ENCODE data around the gene NELFB.
A peak's percentile ranks its signal among the peaks of the same experiment; 100 is the strongest.
"Not testable (repeated sequence)": the region's sequence is repeated elsewhere in the genome, so short reads cannot be mapped to it uniquely, and the experiment has no call there.

NELFB gene

DNA sequence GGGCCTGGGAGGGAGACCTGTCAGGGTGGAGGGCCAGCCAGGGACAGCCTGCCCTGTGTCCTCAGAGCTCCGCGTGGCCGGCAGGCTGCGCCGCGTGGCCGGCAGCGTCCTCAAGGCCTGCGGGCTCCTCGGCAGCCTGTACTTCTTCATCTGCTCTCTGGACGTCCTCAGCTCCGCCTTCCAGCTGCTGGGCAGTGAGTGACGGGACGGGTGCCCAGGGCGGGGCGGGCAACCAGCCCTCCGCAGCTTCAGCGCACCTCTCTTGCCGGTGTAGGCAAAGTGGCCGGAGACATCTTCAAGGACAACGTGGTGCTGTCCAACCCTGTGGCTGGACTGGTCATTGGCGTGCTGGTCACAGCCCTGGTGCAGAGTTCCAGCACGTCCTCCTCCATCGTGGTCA lies 22.6 kb upstream of the NELFB start:
- intact Hi-C loops (cut with DNase I) = no loop called here

GRCh38 chr9:137233143-137233980 lies 21.8 kb upstream of the NELFB start:
- intact Hi-C loops (cut with DNase I) = no loop called here
- no peak for DNase-seq

More for the DNA sequence above, 22.6 kb upstream of the NELFB start:
- DNase-seq = no peak

DNA sequence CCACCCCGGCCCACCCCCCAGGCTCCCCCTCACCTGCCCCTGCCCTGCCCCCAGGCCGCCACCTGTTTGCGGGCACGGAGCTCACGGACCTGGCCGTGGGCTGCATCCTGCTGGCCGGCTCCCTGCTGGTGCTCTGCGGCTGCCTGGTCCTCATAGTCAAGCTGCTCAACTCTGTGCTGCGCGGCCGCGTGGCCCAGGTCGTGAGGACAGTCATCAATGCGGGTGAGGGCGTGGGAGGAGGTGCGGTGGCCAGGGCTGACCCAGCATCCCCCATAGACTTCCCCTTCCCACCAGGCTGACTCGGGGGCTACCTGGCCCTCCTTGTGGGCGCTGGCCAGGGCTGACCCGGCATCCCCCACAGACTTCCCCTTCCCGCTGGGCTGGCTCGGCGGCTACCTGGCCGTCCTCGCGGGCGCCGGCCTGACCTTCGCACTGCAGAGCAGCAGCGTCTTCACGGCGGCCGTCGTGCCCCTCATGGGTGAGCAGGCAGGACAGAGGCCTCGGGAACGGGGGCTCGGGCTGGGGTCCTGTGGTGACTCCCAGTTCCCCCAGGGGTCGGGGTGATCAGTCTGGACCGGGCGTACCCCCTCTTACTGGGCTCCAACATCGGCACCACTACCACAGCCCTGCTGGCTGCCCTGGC lies 21.0 kb upstream of the NELFB start:
- intact Hi-C loops (cut with DNase I) = no loop called here

GRCh38 chr9:137234758-137235423 lies 20.2 kb upstream of the NELFB start:
- no peak for DNase-seq
- intact Hi-C loops (cut with DNase I) = loop anchor here (5.0 kb wide), 1 partner anchor 48 kb away; the partner anchor contains the start of genes ANAPC2 and SSNA1

More for the DNA sequence above, 21.0 kb upstream of the NELFB start:
- no peak for DNase-seq

GRCh38 chr9:137235424-137236237 lies 19.5 kb upstream of the NELFB start:
- intact Hi-C loops (cut with DNase I) = loop anchor here (5.0 kb wide), 1 partner anchor 48 kb away; the partner anchor contains the start of genes ANAPC2 and SSNA1

GRCh38 chr9:137236238-137236935 lies 18.7 kb upstream of the NELFB start:
- peak; percentile 66 to 97 (median 82) for DNase-seq
- intact Hi-C loops (cut with DNase I) = loop anchor here (5.0 kb wide), 1 partner anchor 49 kb away; the partner anchor contains the start of genes ANAPC2 and SSNA1

More at GRCh38 chr9:137235424-137236237, 19.5 kb upstream of the NELFB start:
- no peak for DNase-seq

DNA sequence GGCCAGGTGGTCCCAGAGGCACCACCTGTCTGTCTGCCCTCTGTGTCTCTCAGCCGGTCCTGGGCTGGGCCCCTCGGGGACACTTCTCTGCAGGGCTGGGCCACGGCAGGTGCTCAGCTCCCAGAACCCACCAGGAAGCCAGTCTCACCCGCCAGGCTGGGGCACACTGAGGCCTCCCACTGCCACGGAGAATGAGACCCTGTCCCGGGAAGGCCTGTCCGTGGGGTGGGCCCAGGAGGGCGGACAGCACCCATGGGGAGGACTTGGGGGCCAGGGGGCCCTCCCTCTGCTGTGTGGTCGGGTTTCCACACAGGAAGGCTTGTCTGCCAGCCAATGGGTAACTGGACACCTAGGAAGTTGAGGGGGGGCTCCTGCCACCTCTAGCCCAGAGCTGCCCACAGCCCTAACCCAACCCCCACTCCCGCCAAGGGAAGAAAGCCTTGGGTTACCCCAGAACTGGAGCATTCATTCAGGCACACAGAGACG lies 18.1 kb upstream of the NELFB start:
- intact Hi-C loops (cut with DNase I) = loop anchor here (5.0 kb wide), 1 partner anchor 50 kb away; the partner anchor contains the start of genes ANAPC2 and SSNA1
- no peak for DNase-seq

GRCh38 chr9:137237759-137238726 lies 17.1 kb upstream of the NELFB start:
- DNase-seq = peak in 9 of 10 donors; percentile 59 to 96 (median 75)

GRCh38 chr9:137239541-137240200 lies 15.5 kb upstream of the NELFB start:
- peak in 1 of 10 donors; percentile 83 for DNase-seq
- intact Hi-C loops (cut with DNase I) = loop anchor here (5.0 kb wide), 1 partner anchor 52 kb away; the partner anchor contains the start of genes ANAPC2 and SSNA1

More at GRCh38 chr9:137237759-137238726, 17.1 kb upstream of the NELFB start:
- intact Hi-C loops (cut with DNase I) = loop anchor here (5.0 kb wide), 1 partner anchor 51 kb away; the partner anchor contains the start of genes ANAPC2 and SSNA1

DNA sequence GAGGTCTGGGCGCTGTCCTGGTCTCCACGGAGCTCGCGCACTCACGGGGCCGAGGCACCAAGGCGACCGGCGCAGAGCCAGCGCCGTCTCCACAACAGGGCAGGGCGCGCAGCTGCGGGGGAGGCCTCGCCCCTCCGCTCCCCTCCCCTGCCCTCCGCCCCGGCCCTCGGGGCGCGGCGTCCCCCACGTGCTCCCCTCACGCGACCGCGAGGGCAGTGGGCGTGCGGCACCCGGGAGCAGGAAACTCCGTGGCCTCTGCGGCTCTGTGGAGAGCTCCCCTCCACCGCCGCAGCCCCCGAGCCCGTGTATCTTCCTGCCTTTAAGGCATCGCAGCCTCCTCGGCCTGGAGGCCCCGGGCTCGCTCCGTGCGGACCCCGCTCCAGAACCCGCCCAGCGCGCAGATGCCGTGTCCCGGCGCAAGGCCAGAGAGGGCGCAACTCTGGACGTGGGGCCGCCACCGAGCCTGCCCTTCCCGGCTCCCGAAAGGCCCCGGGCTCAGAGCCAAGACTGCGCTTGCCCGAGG lies 14.7 kb upstream of the NELFB start:
- DNase-seq = peak; percentile 56 to 96 (median 72)
- intact Hi-C loops (cut with DNase I) = no loop called here

- intact Hi-C loops (cut with DNase I) = loop anchor here (1.0 kb wide), 1 partner anchor 14 kb away; the partner anchor contains the start of gene NELFB
- DNase-seq = peak; percentile 98 to 100 (median 99)
Observed at GRCh38 chr9:137240841-137241489, 14.2 kb upstream of the NELFB start, which contains the start of gene TUBB4B. Gene TUBB4B (plus strand): TSS chr9:137241287. CDS start chr9:137241361, 74 bp downstream.

DNA sequence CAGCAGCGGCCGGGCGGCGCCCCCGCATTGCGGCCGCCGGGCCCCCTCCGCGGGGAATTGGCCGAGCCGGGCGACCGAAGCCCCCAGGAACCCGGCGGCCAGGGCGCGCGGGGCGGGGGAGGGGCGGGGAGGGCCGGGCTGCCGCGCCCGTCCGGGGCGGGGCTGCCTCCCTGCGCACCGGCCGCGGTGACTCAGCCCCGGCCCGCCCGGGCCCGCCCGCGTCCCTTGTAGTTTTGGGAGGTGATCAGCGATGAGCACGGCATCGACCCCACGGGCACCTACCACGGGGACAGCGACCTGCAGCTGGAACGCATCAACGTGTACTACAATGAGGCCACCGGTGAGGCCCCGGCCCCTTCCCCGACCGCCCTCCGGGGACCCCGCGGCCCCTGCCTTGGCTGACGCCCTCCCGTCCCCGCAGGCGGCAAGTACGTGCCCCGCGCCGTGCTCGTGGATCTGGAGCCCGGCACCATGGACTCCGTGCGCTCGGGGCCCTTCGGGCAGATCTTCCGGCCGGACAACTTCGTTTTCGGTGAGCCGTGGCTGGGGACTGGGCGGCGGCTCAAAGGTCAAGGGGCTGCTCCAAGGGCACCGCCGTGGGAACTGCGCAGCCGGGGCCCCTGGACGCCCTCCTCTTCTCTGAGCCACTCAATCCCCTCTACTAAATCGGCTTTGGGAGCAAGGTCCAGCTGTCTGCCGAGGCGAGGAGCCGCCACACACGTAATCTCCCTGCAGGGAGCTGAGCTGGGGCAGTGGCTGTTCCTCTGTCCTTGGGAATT lies 13.4 kb upstream of the NELFB start:
- intact Hi-C loops (cut with DNase I) = loop anchor here (1.0 kb wide), 1 partner anchor 14 kb away; the partner anchor contains the start of gene NELFB
- DNase-seq = peak in 3 of 10 donors; percentile 79 to 91 (median 87)

DNA sequence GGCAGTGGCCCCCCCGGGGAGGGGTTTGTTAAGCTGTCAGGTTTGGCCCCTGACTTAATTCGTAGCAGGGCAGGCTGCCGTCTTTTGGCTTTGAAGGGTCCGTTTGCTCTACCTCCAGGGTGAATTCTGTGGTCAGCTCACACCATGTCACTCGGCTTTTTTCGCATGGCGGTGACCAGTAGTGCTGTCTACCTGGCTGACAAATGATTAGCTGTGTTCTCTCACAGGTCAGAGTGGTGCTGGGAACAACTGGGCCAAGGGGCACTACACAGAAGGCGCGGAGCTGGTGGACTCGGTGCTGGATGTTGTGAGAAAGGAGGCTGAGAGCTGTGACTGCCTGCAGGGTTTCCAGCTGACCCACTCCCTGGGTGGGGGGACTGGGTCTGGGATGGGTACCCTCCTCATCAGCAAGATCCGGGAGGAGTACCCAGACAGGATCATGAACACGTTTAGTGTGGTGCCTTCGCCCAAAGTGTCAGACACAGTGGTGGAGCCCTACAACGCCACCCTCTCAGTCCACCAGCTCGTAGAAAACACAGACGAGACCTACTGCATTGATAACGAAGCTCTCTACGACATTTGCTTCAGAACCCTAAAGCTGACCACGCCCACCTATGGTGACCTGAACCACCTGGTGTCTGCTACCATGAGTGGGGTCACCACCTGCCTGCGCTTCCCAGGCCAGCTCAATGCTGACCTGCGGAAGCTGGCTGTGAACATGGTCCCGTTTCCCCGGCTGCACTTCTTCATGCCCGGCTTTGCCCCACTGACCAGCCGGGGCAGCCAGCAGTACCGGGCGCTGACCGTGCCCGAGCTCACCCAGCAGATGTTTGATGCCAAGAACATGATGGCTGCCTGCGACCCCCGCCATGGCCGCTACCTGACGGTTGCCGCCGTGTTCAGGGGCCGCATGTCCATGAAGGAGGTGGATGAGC lies 12.6 kb upstream of the NELFB start:
- intact Hi-C loops (cut with DNase I) = no loop called here
- DNase-seq = no peak

GRCh38 chr9:137243266-137243625 lies 11.9 kb upstream of the NELFB start:
- intact Hi-C loops (cut with DNase I); DNase-seq: not testable (repeated sequence)
